SH-SY5Y (cell line): ENCODE measurements around the gene C10orf95.

ENCODE experiments used
- GATA2 ChIP-seq: IDR thresholded peaks from 2 replicates; pipeline ENCODE4 v1.6.1; 2011; ENCODE audit warnings: mild to moderate bottlenecking, low read depth, low read length
- GATA3 ChIP-seq: IDR thresholded peaks from 2 replicates; pipeline ENCODE4 v1.6.1; 2011; ENCODE audit warnings: low read depth, mild to moderate bottlenecking, low read length, moderate library complexity

- TF ChIP-seq GATA2 (no peak), GATA3 (no peak)
Measured at GRCh38 chr10:102438374-102438773, 13.0 kb downstream of the C10orf95 start.
